Lung microvascular endothelial cell (primary cell): ENCODE results near the gene ANKRD39. TPM values are rescaled to one million over a fixed set of nuclear protein-coding genes. Genes with fewer than 3 reads are reported as not detected.
"Not testable (repeated sequence)": the region's sequence is repeated elsewhere in the genome, so short reads cannot be mapped to it uniquely, and the experiment has no call there.

Experiments
- DNase-seq, 2 donors: peaks; one replicate each; pipeline versions ENCODE4 v3.0.0 to v3.0.0-alpha.2; 2010; ENCODE audit warnings: low read depth in 2 of 2
- total RNA-seq: library from RNA; depleted of rRNA; stranded (reverse); fragments of >200 nt; gene quantifications from 2 replicates; pipeline ENCODE4 v1.2.1, GENCODE V29; 2014

Gene ANKRD39
- total RNA-seq, 1 donor from 2014 or later = 6.3 TPM

GRCh38 chr2:96809951-96810782, 47.6 kb downstream of the ANKRD39 start:
- DNase-seq = no peak

- DNase-seq = no peak
Observed at GRCh38 chr2:96809216-96809882, 48.5 kb downstream of the ANKRD39 start.

- DNase-seq = no peak
Observed at GRCh38 chr2:96808176-96808837, 49.5 kb downstream of the ANKRD39 start.

- no peak for DNase-seq
Observed at GRCh38 chr2:96807127-96807471, 50.7 kb downstream of the ANKRD39 start.

- peak in 1 of 2 donors; percentile 45 for DNase-seq
Observed at GRCh38 chr2:96806468-96807126, 51.2 kb downstream of the ANKRD39 start.

GRCh38 chr2:96805946-96806345, 51.9 kb downstream of the ANKRD39 start:
- DNase-seq = not testable (repeated sequence)

- DNase-seq = peak in 1 of 2 donors; percentile 59
Observed at GRCh38 chr2:96804986-96805385, 52.8 kb downstream of the ANKRD39 start.

- no peak for DNase-seq
Observed at GRCh38 chr2:96802721-96803120, 55.1 kb downstream of the ANKRD39 start.

- DNase-seq = no peak
Observed at GRCh38 chr2:96801786-96802595, 55.8 kb downstream of the ANKRD39 start.

GRCh38 chr2:96801005-96801785, 56.6 kb downstream of the ANKRD39 start:
- DNase-seq = peak; percentile 60 to 80

GRCh38 chr2:96800061-96801004, 57.5 kb downstream of the ANKRD39 start:
- no peak for DNase-seq

GRCh38 chr2:96799623-96799935, 58.2 kb downstream of the ANKRD39 start:
- DNase-seq = no peak

GRCh38 chr2:96798733-96799622, 58.8 kb downstream of the ANKRD39 start:
- no peak for DNase-seq

Other genes starting within 250 kb of the ANKRD39 start
- gene KANSL3, start 219.7 kb downstream of the ANKRD39 start, total RNA-seq = 16.3 and 21.6 TPM in 2 replicates
- not detected in 2 replicates for gene FER1L5, start 215.3 kb downstream of the ANKRD39 start, total RNA-seq
- gene LMAN2L, start 118.0 kb downstream of the ANKRD39 start, total RNA-seq = 12.4 and 22.2 TPM in 2 replicates
- gene CNNM4, start 97.1 kb downstream of the ANKRD39 start, total RNA-seq = 1.1 and 1.6 TPM in 2 replicates
- gene CNNM3, start 41.7 kb downstream of the ANKRD39 start, total RNA-seq = 6.3 and 9.9 TPM in 2 replicates
- gene ANKRD23, start 14.0 kb downstream of the ANKRD39 start, total RNA-seq = 0.44 and 0.79 TPM in 2 replicates
- gene SEMA4C, start 12.1 kb upstream of the ANKRD39 start, total RNA-seq = 17.9 and 20.8 TPM in 2 replicates
- not detected in 2 replicates for gene FAM178B, start 128.6 kb upstream of the ANKRD39 start, total RNA-seq
- gene FAHD2B, start 236.9 kb upstream of the ANKRD39 start, total RNA-seq = 2.8 and 4.4 TPM in 2 replicates